ENCODE results near the gene TTPAL. TPM values are rescaled to one million over a fixed set of nuclear protein-coding genes. Genes with fewer than 3 reads are reported as not detected.
A peak's percentile ranks its signal among the peaks of the same experiment; 100 is the strongest.

The TTPAL gene
- total RNA-seq, 4 donors from 2014 or later, result 9.6 to 18.2 (median 13.0) TPM

GRCh38 chr20:44504402-44505307 is 29.0 kb downstream of the TTPAL start:
- Histone ChIP-seq H3K4me3 (no peak overlapping the region), H3K9me3 (no peaks in the 10 kb centered on the region), H3K4me1 (peaks cover 0 to 8% (median 0%) of the 10 kb centered on the region in 4 donors), H3K27me3 (no peaks in the 10 kb centered on the region), H3K27ac (replicated peaks in 1 of 4) (no peak overlapping the region), H3K36me3 (peaks cover 79 to 100% (median 99%) of the 10 kb centered on the region in 4 donors)
- TF ChIP-seq CTCF (IDR thresholded peaks at IDR 0.05), result no peak
- no peak for TF ChIP-seq EP300 (IDR thresholded peaks at IDR 0.05)
- no peak for TF ChIP-seq POLR2A (IDR thresholded peaks at IDR 0.05; ENCODE audit: low read depth)
- TF ChIP-seq POLR2AphosphoS5 (IDR thresholded peaks at IDR 0.05), result no peak
- 90% methylated on average over 6 of the region's 6 CpGs for WGBS
- DNase-seq (ENCODE audit: extremely low spot score), result no peak
- intact Hi-C loops (cut with DNase I), result no loop called here

DNA sequence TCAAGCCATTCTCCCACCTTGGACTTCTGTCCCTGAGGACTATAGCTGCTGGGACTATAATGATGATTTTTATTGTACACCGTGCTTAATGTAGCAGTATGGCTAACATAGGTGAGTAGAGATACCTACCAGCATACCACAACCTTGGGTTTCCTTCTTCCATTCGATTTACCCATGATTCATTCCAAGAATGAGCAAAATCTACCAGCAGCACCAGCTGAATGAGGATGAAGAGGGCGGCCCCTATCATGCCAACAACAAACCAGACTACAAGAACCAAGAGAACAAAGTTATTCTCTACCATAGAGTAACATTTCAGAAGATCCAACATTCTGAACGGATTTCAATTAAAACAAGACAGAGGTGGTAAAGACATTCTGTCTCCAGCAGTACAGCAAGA is 34.1 kb downstream of the TTPAL start:
- Histone ChIP-seq H3K27me3 (no peaks in the 10 kb centered on the region), H3K36me3 (peaks cover 61 to 87% (median 83%) of the 10 kb centered on the region in 4 donors), H3K27ac (replicated peaks in 1 of 4) (no peak overlapping the region), H3K4me1 (peaks cover 0 to 36% (median 31%) of the 10 kb centered on the region in 4 donors), H3K4me3 (no peak overlapping the region), H3K9me3 (no peaks in the 10 kb centered on the region)
- intact Hi-C loops (cut with DNase I), result loop anchor here (10.0 kb wide), 1 partner anchor 125 kb away; no protein-coding TSS in a partner anchor
- TF ChIP-seq POLR2A (IDR thresholded peaks at IDR 0.05; ENCODE audit: low read depth) (no peak), CTCF (IDR thresholded peaks at IDR 0.05) (no peak), POLR2AphosphoS5 (IDR thresholded peaks at IDR 0.05) (no peak), EP300 (IDR thresholded peaks at IDR 0.05) (no peak)
- DNase-seq (ENCODE audit: extremely low spot score), result no peak
- WGBS, result 90% methylated on average over 4 of the region's 4 CpGs

GRCh38 chr20:44513871-44514270 is 38.2 kb downstream of the TTPAL start:
- Histone ChIP-seq H3K27me3 (no peaks in the 10 kb centered on the region), H3K4me1 (peaks cover 37 to 77% (median 72%) of the 10 kb centered on the region in 4 donors), H3K9me3 (no peaks in the 10 kb centered on the region), H3K4me3 (no peak overlapping the region), H3K36me3 (peaks cover 26 to 46% (median 42%) of the 10 kb centered on the region in 4 donors), H3K27ac (replicated peaks in 1 of 4) (no peak overlapping the region)
- DNase-seq (ENCODE audit: extremely low spot score), result no peak
- 88% methylated on average over 10 of the region's 10 CpGs for WGBS
- TF ChIP-seq EP300 (IDR thresholded peaks at IDR 0.05) (no peak), CTCF (IDR thresholded peaks at IDR 0.05) (no peak), POLR2AphosphoS5 (IDR thresholded peaks at IDR 0.05) (no peak), POLR2A (IDR thresholded peaks at IDR 0.05; ENCODE audit: low read depth) (no peak)
- intact Hi-C loops (cut with DNase I), result loop anchor here (10.0 kb wide), 1 partner anchor 129 kb away; no protein-coding TSS in a partner anchor

GRCh38 chr20:44516491-44516890 is 40.8 kb downstream of the TTPAL start:
- Histone ChIP-seq H3K4me1 (peaks cover 59 to 97% (median 92%) of the 10 kb centered on the region in 4 donors), H3K4me3 (no peak overlapping the region), H3K36me3 (peaks cover 5 to 20% (median 17%) of the 10 kb centered on the region in 4 donors), H3K27ac (replicated peaks in 1 of 4) (peak overlapping the region in 3 of 4 donors; percentile 7 to 98 (median 13)), H3K9me3 (no peaks in the 10 kb centered on the region), H3K27me3 (no peaks in the 10 kb centered on the region)
- intact Hi-C loops (cut with DNase I), result loop anchor here (10.0 kb wide), 1 partner anchor 132 kb away; no protein-coding TSS in a partner anchor
- DNase-seq (ENCODE audit: extremely low spot score), result no peak
- no peak for TF ChIP-seq EP300 (IDR thresholded peaks at IDR 0.05)
- TF ChIP-seq CTCF (IDR thresholded peaks at IDR 0.05), result no peak
- TF ChIP-seq POLR2AphosphoS5 (IDR thresholded peaks at IDR 0.05), result peak in 1 of 2 donors; percentile 5
- WGBS, result 54% methylated on average over 7 of the region's 7 CpGs

All from esophagus muscularis mucosa (tissue), 4 donors.